KBM-7 (cell line): ENCODE measurements around the gene LAMC1.
"Not testable (repeated sequence)": the region's sequence is repeated elsewhere in the genome, so short reads cannot be mapped to it uniquely, and the experiment has no call there.

ENCODE experiments used
- DNase-seq: peaks from one replicate; pipeline ENCODE4 v3.0.0-alpha.2; 2015
- in situ Hi-C: fragments of 300-500 bp; cut with MboI; formaldehyde crosslinking; loops from 2 replicates; pipeline ENCODE4 v1.14.3; 2020; ENCODE audit warnings: low sequenced_read_pairs, low pct_unique_long_range_greater_than_20kb, mixed read lengths

Gene LAMC1

DNA sequence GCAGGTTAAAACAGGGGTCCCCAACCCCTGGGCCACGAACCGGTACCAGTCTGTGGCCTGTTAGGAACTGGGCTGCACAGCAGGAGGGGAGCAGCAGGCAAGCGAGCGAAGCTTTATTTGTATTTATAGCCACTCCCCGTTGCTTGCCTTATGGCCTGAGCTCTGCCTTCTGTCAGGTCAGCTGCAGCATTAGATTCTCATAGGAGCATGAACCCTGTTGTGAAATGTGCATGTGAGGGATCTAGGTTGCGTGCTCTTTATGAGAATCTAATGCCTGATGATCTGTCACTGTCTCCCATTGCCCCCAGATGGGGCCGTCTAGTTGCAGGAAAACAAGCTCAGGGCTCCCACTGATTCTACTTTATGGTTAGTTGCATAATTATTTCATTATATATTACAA, 49.4 kb downstream of the LAMC1 start:
- DNase-seq, in situ Hi-C loops: not testable (repeated sequence)

DNA sequence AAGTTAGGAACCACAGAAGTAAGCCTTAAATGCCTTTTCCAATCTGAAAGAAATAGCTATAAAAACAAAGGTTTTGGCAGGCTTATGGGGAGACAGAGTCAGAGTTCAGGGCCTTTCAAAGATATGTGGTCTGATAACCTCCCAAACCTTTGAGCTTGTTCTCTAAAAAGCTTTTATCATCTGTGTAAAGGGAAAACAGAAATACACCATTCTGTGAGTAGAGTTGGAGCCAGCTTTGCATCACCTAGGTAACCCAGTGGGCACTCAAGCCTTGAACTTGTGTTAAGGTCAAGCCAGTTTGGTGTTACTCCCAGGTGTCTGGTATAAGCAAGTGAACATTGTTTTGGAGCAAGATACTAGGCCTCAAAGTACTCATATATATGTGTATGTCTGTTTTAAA, 50.1 kb downstream of the LAMC1 start:
- no peak for DNase-seq
- in situ Hi-C loops, result no loop called here

DNA sequence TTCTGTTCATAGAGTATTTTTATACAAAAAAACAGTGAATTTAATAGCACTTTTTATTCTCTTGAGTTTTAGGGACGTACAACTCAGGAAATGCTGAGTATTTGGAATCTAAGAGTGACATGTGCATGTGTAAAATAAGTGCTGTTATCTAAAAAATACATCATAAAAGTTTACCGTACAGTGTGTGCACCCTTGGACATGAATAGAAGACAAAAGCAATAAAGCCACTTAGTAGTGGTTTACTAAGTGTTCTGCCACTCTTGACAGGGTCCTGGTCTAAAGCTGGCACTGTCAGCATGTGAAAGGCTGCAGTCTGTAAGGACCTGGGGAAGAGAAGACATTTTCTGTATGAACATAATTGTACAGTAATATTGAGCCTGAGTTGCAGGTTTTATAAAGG, 51.0 kb downstream of the LAMC1 start:
- in situ Hi-C loops, result no loop called here
- no peak for DNase-seq

DNA sequence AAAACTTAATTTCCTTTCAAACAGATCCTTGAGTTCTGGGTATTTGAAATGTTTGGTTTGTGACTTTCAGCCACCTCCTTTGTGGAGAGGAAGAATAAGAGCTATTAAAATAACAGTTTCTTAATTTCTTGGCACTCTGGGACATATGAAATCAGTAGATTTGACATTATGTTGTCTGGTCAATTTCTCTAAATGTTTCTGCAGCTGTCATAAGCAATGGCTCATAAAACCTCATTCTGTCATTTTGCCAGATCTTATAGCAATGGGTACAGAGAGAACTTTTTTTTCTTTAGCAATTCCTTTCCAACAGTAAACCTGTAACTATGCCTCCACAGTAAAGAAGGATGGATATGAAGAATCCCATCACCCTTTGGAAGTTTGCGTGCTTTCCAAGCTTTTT, 52.6 kb downstream of the LAMC1 start:
- in situ Hi-C loops, result no loop called here

DNA sequence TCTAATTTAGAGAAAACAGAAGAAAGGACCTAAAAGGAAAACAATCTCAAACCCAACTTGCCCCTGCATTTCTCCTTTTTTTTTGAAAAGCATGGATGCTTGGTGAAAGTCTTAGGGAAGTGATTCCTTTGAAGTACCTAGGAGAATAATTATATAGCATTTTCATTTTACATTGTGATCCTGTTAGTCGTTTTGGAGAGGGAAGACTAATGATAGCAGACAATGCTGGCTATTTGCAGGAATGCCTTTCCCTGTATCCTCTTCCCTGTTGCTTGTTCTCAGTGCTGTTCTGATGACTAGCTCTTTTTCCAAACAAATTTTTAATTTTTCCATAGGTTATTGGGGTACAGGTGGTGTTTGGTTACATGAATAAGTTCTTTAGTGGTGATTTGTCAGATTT, 53.9 kb downstream of the LAMC1 start:
- no peak for DNase-seq
- in situ Hi-C loops, result no loop called here

More for the DNA sequence above, 52.6 kb downstream of the LAMC1 start:
- no peak for DNase-seq

DNA sequence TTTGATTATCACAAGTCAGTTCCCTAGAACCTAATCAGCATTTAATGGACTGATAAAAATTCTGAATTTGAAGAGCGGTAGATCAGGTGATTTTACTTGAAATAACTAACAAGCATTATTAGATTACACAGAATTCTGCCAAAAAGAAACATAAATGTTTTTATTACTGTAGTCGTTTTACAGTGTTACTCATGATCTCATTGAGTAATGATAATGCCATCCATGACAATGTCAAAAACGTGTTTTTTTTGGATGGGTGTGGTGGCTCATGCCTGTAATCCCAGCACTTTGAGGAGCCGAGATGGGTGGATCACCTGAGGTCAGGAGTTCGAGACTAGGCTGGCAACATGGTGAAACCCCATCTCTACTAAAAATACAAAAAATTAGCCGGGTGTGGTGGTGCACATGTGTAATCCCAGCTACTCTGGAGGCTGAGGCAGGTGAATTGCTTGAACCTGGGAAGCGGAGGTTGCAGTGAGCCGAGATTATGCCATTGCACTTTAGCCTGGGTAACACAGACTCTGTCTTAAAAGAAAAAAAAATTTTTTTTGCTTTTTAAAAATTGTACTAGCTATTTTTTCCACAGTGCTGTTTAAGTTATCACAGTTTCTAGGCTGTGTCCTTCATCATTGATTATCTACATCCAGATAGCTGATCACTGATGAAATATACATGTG, 56.6 kb downstream of the LAMC1 start:
- DNase-seq, result no peak
- in situ Hi-C loops, result no loop called here

DNA sequence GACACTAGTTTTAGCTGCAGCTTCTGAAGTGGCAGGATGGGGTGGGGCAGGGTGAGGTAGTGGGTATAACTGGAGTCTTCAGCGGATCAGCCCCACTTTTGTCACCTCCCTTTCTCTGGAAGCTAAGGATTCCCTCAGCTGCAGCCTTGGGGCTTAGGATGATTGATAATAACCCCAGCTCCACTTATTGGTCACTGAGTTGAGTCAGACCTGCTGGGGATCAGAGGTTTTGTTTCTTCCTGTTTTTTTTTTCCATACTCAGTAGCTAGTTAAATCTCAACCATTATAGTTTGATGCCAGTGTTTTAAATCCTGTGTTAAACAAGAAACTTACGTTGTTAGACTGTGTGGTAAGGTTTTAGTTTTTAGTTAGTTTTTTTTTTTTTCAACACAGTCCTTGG, 57.2 kb downstream of the LAMC1 start:
- in situ Hi-C loops, result no loop called here
- no peak for DNase-seq

DNA sequence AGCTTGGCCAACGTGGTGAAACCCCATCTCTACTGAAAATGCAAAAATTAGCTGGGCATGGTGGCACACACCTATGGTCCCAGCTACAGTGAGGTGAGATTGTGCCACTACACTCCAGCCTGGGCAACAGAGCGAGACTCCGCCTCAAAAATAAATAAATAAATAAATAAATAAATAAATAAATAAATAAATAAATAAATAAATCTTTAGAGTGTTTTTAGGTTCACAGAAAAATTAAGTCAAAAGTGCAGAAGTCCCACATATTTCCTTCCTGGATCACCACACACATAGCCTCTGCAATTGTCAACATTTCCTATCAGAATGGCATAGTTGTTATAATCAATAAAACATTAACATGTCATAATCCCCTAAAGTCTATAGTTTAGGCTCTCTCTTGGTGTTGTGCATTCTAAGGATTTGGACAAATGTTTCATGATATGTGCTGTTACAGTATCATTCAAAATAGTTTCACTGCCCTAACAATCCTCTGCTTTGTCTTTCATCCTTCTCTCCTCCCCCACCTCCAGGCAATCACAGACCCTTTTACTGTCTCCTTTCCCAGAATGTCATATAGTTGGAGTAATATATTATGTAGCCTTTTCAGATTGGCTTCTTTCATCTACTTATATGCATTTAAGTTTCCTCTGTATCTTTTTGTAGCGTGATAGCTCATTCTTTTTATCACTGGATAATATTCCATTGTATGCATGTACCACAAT, 58.3 kb downstream of the LAMC1 start:
- DNase-seq, result no peak
- in situ Hi-C loops, result no loop called here

DNA sequence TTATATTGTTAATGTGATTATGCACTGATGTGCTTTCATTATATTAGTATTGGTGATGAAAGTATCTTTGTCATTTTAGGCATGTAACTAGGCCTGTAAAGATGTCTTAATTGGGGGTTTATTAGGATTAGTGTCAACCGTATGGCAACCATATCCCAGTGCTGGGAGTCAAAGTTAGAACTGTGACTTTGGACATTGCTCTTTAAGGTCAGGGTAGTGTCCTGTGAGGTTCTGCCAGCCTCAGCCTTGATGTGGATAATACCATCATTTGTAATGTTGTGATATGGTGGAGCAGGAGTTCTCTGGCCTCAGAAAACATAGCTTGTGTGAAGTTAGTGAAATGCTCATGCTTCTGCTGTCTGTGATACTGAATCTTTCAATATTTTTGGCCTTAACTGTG, 59.4 kb downstream of the LAMC1 start:
- in situ Hi-C loops, result no loop called here
- DNase-seq, result no peak

DNA sequence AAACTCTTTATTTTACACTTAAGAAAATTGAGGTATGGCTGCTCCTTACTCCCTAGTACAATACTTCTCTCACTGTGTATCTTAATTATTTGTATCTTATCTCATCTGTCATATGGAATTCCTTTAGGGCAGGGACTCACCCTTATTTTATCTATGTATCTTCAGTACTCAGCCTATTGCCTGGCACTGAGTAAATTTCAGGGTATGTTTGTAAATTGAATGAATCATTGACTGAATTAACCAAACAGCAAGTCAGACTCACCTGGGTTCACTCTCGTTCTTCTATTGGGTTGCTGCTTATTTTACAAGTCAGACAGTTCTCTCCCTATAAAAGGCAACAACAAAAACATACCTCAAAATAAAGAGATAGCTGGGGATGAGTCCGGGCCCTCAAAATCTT, 63.8 kb downstream of the LAMC1 start:
- DNase-seq, result no peak
- in situ Hi-C loops, result no loop called here

DNA sequence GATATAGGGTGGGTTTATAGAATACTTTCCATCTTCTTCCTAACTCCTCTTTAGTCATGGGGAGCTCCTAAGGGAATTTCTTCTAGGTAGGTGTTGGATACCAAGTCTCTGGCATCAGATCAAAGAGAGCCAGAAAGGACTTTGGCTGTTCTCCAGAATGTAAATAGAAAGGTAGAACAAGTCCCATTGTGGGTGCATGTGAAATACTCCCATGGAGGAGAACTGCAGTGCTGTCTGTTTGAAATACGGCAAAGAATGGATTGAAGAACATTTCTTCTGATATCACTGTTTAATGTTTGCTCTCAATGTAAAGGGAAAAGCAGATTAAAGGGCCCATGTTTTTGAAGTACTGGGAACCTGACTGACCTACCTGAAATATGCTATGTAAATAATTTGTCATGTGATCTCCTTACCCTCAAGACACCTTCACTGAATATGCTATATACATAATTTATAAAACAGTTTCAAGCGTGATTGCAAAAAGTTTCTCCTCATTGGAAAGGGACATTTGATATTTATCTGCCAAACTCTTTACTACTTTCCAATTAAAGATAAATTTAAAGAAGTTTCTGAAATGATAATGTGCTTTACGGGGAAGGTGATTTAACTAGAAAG, 65.9 kb downstream of the LAMC1 start:
- in situ Hi-C loops, result no loop called here
- DNase-seq, result no peak

DNA sequence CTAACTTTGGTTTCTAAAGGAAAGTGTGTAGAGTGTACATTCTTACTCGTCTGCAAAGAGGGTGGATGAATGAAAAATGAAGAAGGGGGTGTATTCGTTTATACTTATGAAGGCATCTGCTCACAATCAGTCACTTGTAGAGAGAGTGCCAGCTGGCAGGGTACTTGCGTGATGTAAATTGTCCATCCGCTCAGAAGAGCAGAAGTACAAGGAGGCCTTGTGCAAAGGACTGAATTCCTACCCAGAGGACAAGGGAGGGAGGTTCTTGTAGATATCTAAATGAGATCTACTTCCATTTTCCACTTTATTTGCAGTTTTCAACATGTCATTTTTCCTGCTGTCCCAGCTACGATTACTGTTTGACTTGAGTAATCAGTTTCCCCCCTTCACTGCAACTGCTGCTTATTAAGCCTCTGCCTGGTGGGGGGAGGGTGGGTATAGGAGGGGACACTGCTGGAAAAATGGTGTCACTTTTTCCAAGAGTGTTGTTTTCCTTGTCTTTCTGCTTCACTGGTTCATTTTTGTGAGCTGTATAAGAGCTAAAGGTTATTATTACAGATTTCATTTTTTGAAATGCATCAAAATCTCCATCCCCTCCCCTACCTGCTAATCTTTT, 67.3 kb downstream of the LAMC1 start:
- no peak for DNase-seq
- in situ Hi-C loops, result no loop called here

DNA sequence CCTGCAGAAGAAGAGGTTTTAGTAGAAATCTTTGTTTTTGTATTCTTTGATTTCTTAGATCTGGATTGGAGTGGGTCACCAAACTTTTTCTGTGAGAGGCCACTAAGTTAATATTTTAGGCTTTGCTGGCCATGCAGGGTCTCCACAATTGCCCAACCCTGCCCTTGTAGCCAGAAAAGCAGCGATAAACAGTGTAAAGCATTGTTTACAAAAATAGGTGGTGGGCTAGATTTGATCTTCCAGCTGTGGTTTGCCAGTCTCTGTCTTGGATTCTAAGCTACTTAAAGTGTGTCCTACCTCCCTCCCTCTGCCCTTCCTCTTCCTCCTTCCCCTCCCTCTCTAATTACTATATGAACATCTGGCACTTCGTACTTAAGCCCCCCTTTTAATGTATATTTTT, 68.0 kb downstream of the LAMC1 start:
- in situ Hi-C loops, result no loop called here
- DNase-seq, result peak; percentile 9

DNA sequence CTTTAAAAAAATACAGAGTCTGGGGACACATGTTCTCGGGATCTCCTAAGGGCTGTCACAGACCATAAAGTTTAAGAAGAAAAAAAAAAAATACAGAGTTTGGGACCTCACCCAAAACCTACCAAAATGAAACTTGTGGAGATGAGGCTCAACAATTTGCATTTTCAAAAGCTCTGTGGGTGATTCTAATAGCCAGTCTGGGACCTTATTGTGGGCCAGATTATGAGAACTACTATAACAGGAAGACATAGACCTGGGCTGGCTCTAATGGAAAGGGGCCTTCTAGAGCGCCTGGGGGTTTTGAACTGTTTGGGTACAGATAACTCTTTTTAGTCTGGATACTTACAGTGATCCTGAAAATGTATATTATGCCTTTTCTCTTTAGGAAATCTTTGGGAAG, 69.1 kb downstream of the LAMC1 start:
- no peak for DNase-seq
- in situ Hi-C loops, result no loop called here

DNA sequence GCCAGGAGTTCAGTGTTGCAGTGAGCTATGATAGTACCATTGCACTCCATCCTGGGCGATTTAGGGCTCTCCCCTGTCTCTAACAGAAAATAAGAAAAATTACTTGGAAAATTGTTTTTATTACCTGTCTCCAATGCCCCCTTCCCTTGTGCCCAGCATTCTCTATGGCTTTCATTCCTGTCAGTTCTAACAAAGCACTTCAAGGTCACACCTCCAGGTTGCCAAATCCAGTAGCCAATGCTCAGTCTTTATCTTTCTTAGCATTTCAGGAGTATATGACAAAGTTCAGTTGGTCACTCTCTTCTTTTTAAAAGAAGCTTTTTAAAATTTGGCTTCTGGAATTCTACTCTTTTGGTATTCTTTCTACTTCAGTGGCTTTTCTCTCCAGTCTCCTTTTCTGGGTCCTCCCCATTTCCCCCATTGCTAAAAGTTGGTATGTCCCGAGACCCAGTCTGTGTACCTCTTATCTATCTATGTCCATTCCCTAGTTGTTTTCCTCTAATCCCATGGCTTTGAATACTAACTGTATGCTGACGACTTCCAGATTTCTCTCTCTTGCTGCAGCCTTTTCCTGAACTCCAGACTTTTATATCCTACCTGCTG, 69.9 kb downstream of the LAMC1 start:
- in situ Hi-C loops, result no loop called here
- no peak for DNase-seq

DNA sequence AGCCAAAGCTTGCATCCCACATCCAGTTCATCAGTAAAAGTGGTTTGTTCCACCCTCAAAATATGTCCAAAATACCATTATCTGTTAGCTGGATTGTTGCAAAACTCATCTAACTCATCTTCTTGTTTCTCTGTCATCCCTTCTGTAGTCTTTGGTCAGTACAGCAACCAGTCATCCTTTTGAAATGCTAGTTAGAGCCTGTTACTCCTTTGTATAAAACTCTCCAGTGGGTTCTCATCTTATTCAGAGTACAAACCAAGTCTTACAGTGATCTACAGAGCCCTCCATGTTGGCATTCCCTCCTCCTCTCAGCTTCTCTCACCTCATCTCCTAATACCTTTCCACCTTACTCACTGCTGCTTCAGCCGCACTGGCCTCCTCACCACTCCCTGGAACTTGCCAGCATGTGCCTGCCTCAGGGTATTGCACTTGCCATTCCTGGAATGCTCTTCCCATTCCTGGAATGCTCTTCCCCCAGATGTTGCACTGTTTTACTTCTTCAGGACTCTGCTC, 70.6 kb downstream of the LAMC1 start:
- no peak for DNase-seq

DNA sequence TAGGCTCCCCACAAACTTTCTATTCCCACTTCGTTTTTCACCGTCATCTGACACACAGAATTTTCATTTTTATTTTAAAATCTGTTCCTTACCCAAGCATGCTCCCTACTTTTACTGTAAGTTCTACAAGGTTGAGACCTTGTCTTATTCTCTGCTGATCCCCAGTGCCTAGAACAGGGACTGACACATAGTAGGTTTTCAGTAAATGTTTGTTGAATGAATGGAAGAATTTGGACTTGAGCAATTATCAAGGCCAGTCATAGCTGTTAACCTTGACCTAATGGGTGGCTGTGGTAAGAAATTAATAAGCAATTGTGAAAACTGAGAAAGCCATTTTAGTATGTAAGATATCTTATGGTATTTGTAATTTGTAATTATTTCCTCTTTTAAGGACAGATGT, 71.1 kb downstream of the LAMC1 start:
- DNase-seq, result no peak
- in situ Hi-C loops, result no loop called here

More for the DNA sequence above, 70.6 kb downstream of the LAMC1 start:
- in situ Hi-C loops, result no loop called here

DNA sequence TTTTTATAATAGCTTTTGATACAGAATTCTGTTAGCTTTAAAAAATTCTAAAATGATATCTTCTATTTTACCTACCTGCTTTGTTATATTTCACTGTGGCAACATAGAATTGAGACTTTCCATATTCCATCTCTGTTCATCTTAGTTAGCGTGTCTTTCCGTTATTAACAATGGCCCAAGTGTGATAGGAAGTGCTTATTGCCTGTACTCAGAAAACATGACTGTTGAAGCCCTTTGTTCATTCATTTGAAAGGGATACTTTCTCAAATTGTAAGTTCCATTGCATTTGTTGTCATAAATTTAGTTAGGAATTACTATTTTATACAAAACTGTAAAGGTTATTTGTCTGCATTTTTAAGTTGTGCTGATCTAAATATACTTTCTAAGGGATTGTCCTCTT, 73.1 kb downstream of the LAMC1 start:
- in situ Hi-C loops, result no loop called here
- DNase-seq, result no peak

DNA sequence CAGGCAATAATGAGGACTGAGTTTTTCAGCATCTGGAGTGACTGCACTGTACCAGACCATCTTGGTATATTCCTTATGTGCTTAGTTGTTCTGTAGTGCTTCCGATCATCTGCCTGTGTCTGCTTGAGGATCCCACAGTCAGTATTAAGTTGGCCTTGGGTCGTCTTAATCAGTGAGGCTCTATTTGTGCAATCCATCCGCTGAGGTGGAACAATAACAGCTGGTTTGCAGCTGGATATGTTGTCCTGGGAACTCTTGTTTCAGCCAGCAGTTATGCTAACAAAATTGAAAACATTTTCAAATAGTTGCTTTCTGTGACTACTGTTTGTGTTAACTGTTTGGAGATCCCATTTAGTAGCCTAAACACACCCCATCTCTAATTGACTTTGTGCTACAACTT, 73.7 kb downstream of the LAMC1 start:
- in situ Hi-C loops, result no loop called here
- no peak for DNase-seq
